ENCODE data around the gene ZNF683. TPM values are rescaled to one million over a fixed set of nuclear protein-coding genes. Genes with fewer than 3 reads are reported as not detected.

Gene ZNF683
- total and polyA plus RNA-seq, 2 of the 4 experiments (the other 2 are of a cell fraction) = not detected

DNA sequence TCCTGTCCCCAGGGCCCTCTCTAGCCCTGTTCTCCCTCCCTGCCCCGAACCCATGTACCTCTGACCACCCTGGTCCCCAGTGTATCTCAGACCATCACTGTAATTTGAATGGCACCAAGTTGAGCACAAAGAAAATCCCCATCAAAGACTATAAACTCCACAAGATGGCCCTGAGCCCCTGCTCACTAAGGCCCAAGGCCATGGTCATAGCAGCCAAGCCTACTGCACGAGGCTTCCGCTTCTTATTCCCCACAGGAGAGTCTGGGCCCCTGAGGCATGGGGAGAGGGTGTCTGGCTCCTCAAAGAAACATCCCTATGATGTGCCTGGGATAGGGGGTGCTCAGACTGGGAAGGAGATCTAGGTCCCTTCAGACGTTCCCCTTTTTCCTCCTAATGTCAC lies 4.5 kb downstream of the ZNF683 start:
- H4K20me1 ChIP-seq (ENCODE audit: insufficient read depth, low read length) = no peaks in the 10 kb centered on the region
- no peaks in the 10 kb centered on the region for H3K79me1 ChIP-seq (ENCODE audit: low read depth in 1 of 2, low read length in 2 of 2)
- H2BK5ac ChIP-seq (ENCODE audit: low read depth, low read length, poor library complexity, severe bottlenecking) = no peak overlapping the region
- no peak overlapping the region for H3K56ac ChIP-seq (ENCODE audit: extremely low read depth, insufficient read depth, low read length)
- H2BK15ac ChIP-seq (ENCODE audit: low read depth, low read length) = no peak overlapping the region
- no peak overlapping the region for H2AK5ac ChIP-seq (ENCODE audit: low read depth, low read length)
- in situ Hi-C loops (cut with MboI; ENCODE audit: low sequenced_read_pairs) (no loop called here), intact Hi-C loops (cut with micrococcal nuclease) (no loop called here), dilution Hi-C loops (cut with HindIII; ENCODE audit: low sequenced_read_pairs, unreplicated experiment) (no loop called here)
- no peak overlapping the region for H3K9ac ChIP-seq (ENCODE audit: low read depth, low read length)
- no peak overlapping the region for H2BK20ac ChIP-seq (ENCODE audit: low read depth, low read length)
- H4K8ac ChIP-seq (ENCODE audit: low read depth in 2 of 2, low read length in 2 of 2) = no peak overlapping the region
- no peak overlapping the region for H3K14ac ChIP-seq (replicated peaks; ENCODE audit: low read depth, low read length)
- H3K9me1 ChIP-seq (ENCODE audit: insufficient read depth, low read length) = no peaks in the 10 kb centered on the region
- no peak overlapping the region for H4K5ac ChIP-seq (ENCODE audit: low read depth, low read length)
- no peak overlapping the region for H3K23ac ChIP-seq (ENCODE audit: low read depth, low read length)
- no peak overlapping the region for H3K4me2 ChIP-seq (ENCODE audit: low read depth, low read length)
- H3K18ac ChIP-seq (ENCODE audit: low read depth, low read length) = no peak overlapping the region
- ChIA-PET CTCF (interaction anchor here (1.0 kb wide), 1 partner anchor 11 kb away, joined by 3 read pairs; no protein-coding TSS in a partner anchor), POLR2A (ENCODE audit: unreplicated experiment) (no interaction called here)
- H2BK120ac ChIP-seq (ENCODE audit: low read depth, low read length) = no peak overlapping the region
- H3K9me3 ChIP-seq (ENCODE audit: control insufficient read depth, insufficient read depth, low read length) = peaks cover 5% of the 10 kb centered on the region
- no peak for DNase-seq
- no peaks in the 10 kb centered on the region for H3K4me1 ChIP-seq (ENCODE audit: control insufficient read depth, insufficient read depth, low read length)
- no peaks in the 10 kb centered on the region for H3K36me3 ChIP-seq (ENCODE audit: control insufficient read depth, insufficient read depth, low read length)
- TF ChIP-seq RCOR1 (IDR thresholded peaks at IDR 0.05; ENCODE audit: insufficient replicate concordance, low read length) (no peak), FOS (IDR thresholded peaks at IDR 0.05; ENCODE audit: low read depth, low read length) (no peak), BHLHE40 (IDR thresholded peaks at IDR 0.05; ENCODE audit: low read depth, low read length) (no peak), MAFK (IDR thresholded peaks at IDR 0.05; ENCODE audit: low read depth, low read length) (no peak), CEBPB (IDR thresholded peaks at IDR 0.05; ENCODE audit: low read depth, low read length) (no peak), MXI1 (IDR thresholded peaks at IDR 0.05; ENCODE audit: borderline replicate concordance, low read depth, low read length) (no peak), POLR2A (IDR thresholded peaks at IDR 0.05; ENCODE audit: low read depth, low read length) (no peak), RAD21 (IDR thresholded peaks at IDR 0.05; ENCODE audit: low read length) (no peak), RFX5 (IDR thresholded peaks at IDR 0.05; ENCODE audit: low read depth, low read length) (no peak), MAZ (IDR thresholded peaks at IDR 0.05; ENCODE audit: borderline replicate concordance, low read depth, low read length) (no peak), NFE2L2 (IDR thresholded peaks at IDR 0.05; ENCODE audit: low read depth, low read length) (no peak), SMC3 (IDR thresholded peaks at IDR 0.05; ENCODE audit: low read depth, low read length) (no peak), CHD1 (IDR thresholded peaks at IDR 0.05; ENCODE audit: low read depth, low read length) (no peak)
- TF ChIP-seq, protein P1, sequence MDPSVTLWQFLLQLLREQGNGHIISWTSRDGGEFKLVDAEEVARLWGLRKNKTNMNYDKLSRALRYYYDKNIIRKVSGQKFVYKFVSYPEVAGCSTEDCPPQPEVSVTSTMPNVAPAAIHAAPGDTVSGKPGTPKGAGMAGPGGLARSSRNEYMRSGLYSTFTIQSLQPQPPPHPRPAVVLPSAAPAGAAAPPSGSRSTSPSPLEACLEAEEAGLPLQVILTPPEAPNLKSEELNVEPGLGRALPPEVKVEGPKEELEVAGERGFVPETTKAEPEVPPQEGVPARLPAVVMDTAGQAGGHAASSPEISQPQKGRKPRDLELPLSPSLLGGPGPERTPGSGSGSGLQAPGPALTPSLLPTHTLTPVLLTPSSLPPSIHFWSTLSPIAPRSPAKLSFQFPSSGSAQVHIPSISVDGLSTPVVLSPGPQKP (IDR thresholded peaks at IDR 0.05; ENCODE audit: borderline replicate concordance, low read depth, low read length) = no peak
- TF ChIP-seq, protein P2, sequence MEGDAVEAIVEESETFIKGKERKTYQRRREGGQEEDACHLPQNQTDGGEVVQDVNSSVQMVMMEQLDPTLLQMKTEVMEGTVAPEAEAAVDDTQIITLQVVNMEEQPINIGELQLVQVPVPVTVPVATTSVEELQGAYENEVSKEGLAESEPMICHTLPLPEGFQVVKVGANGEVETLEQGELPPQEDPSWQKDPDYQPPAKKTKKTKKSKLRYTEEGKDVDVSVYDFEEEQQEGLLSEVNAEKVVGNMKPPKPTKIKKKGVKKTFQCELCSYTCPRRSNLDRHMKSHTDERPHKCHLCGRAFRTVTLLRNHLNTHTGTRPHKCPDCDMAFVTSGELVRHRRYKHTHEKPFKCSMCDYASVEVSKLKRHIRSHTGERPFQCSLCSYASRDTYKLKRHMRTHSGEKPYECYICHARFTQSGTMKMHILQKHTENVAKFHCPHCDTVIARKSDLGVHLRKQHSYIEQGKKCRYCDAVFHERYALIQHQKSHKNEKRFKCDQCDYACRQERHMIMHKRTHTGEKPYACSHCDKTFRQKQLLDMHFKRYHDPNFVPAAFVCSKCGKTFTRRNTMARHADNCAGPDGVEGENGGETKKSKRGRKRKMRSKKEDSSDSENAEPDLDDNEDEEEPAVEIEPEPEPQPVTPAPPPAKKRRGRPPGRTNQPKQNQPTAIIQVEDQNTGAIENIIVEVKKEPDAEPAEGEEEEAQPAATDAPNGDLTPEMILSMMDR (conservative IDR thresholded peaks at IDR 0.05; ENCODE audit: low read depth, low read length) = no peak
- TF ChIP-seq, protein P3, sequence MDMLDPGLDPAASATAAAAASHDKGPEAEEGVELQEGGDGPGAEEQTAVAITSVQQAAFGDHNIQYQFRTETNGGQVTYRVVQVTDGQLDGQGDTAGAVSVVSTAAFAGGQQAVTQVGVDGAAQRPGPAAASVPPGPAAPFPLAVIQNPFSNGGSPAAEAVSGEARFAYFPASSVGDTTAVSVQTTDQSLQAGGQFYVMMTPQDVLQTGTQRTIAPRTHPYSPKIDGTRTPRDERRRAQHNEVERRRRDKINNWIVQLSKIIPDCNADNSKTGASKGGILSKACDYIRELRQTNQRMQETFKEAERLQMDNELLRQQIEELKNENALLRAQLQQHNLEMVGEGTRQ (IDR thresholded peaks at IDR 0.05; ENCODE audit: low read depth, low read length) = no peak
- WGBS, 2 experiments (ENCODE audit: extremely low coverage in 2 of 2, insufficient read length in 1 of 2) = 50% methylated on average over 1 of the region's 4 CpGs; no CpG with 5 or more reads in 1 of the 2 experiments
- BruUV-seq (replicated peaks) = no TSS peak
- H4K91ac ChIP-seq (ENCODE audit: insufficient read depth, low read depth, low read length) = no peak overlapping the region
- H3K27ac ChIP-seq (ENCODE audit: insufficient read depth, low read length) = no peak overlapping the region
- peaks cover 35% of the 10 kb centered on the region for H3K27me3 ChIP-seq (ENCODE audit: control insufficient read depth, insufficient read depth, low read length)
- no peak overlapping the region for H2AK9ac ChIP-seq (replicated peaks; ENCODE audit: low read depth, low read length, poor library complexity)
- ATAC-seq (ENCODE audit: low read depth) = no peak
- H3K4ac ChIP-seq (ENCODE audit: low read depth, low read length) = no peak overlapping the region
- no peak overlapping the region for H2AFZ ChIP-seq (replicated peaks; ENCODE audit: low read length, poor library complexity)
- H3K4me3 ChIP-seq (ENCODE audit: insufficient read depth, low read depth, low read length) = no peak overlapping the region
